ENCODE measurements around the gene KCNMA1. TPM values are rescaled to one million over a fixed set of nuclear protein-coding genes. Genes with fewer than 3 reads are reported as not detected.

The KCNMA1 gene
- total RNA-seq, 3 donors from 2014 or later (not counting 1 experiment from before 2014, with no cell fraction given) = 0.40 to 1.8 (median 0.63) TPM

GRCh38 chr10:77428691-77429395 is 208.8 kb downstream of the KCNMA1 start:
- Mint-ChIP-seq H3K27ac (no peak overlapping the region), H3K9me3 (no peaks in the 10 kb centered on the region), H3K36me3 (no peaks in the 10 kb centered on the region), H3K4me3 (no peak overlapping the region), H3K4me1 (no peaks in the 10 kb centered on the region), H3K27me3 (ENCODE audit: low read depth in 2 of 2) (peaks cover 12% of the 10 kb centered on the region in 2 donors)
- no peak for DNase-seq
- ATAC-seq = no peak
- no peaks in the 10 kb centered on the region for H3K9me3 ChIP-seq (ENCODE audit: control insufficient read depth, insufficient read depth, low read length)
- intact Hi-C loops (cut with micrococcal nuclease) = no loop called here
- no peaks in the 10 kb centered on the region for H3K36me3 ChIP-seq (ENCODE audit: control insufficient read depth, insufficient read depth, low read length)
- H3K27ac ChIP-seq (ENCODE audit: low read length) = no peak overlapping the region
- no peaks in the 10 kb centered on the region for H3K4me1 ChIP-seq (ENCODE audit: control insufficient read depth, insufficient read depth, low read length)
- WGBS (ENCODE audit: insufficient coverage) = 88% methylated on average over 2 of the region's 3 CpGs
- no peak overlapping the region for H3K4me3 ChIP-seq (ENCODE audit: low read length)
- TF ChIP-seq, protein P1, sequence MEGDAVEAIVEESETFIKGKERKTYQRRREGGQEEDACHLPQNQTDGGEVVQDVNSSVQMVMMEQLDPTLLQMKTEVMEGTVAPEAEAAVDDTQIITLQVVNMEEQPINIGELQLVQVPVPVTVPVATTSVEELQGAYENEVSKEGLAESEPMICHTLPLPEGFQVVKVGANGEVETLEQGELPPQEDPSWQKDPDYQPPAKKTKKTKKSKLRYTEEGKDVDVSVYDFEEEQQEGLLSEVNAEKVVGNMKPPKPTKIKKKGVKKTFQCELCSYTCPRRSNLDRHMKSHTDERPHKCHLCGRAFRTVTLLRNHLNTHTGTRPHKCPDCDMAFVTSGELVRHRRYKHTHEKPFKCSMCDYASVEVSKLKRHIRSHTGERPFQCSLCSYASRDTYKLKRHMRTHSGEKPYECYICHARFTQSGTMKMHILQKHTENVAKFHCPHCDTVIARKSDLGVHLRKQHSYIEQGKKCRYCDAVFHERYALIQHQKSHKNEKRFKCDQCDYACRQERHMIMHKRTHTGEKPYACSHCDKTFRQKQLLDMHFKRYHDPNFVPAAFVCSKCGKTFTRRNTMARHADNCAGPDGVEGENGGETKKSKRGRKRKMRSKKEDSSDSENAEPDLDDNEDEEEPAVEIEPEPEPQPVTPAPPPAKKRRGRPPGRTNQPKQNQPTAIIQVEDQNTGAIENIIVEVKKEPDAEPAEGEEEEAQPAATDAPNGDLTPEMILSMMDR (IDR thresholded peaks at IDR 0.05) = no peak
- H3K27me3 ChIP-seq (ENCODE audit: control insufficient read depth, insufficient read depth, low read length) = no peaks in the 10 kb centered on the region

DNA sequence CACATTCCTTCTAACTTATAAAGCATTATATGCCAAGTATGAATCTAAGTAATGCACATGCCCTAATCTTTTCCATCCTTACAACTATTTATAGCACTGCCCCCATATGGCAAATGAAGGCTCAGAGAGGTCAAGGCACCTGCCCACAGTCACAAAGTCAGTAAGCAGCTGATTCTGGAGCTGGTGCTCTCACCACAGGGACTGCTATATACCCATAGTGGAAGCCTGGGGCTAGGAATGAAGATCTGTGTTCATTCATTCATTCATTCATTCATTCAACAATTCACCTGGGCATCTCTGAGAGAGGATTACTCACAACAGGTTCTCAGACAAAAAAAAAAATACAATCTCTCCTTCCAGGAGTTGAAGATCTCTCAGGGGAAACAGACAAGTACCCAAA is 213.4 kb downstream of the KCNMA1 start:
- Histone ChIP-seq H3K27me3 (ENCODE audit: control insufficient read depth, insufficient read depth, low read length) (no peaks in the 10 kb centered on the region), H3K4me3 (ENCODE audit: low read length) (no peak overlapping the region), H3K9me3 (ENCODE audit: control insufficient read depth, insufficient read depth, low read length) (no peaks in the 10 kb centered on the region), H3K36me3 (ENCODE audit: control insufficient read depth, insufficient read depth, low read length) (no peaks in the 10 kb centered on the region), H3K27ac (ENCODE audit: low read length) (no peak overlapping the region), H3K4me1 (ENCODE audit: control insufficient read depth, insufficient read depth, low read length) (no peaks in the 10 kb centered on the region)
- Mint-ChIP-seq H3K4me1 (no peaks in the 10 kb centered on the region), H3K36me3 (no peaks in the 10 kb centered on the region), H3K27me3 (ENCODE audit: low read depth in 2 of 2) (peaks cover 6 to 10% of the 10 kb centered on the region in 2 donors), H3K9me3 (no peaks in the 10 kb centered on the region), H3K4me3 (no peak overlapping the region), H3K27ac (no peak overlapping the region)
- DNase-seq (no peak), ATAC-seq (no peak)
- intact Hi-C loops (cut with micrococcal nuclease) = no loop called here
- TF ChIP-seq, protein P1 (IDR thresholded peaks at IDR 0.05) = no peak

- H3K9me3 Mint-ChIP-seq = no peaks in the 10 kb centered on the region
- no peaks in the 10 kb centered on the region for H3K27me3 ChIP-seq (ENCODE audit: control insufficient read depth, insufficient read depth, low read length)
- H3K4me3 Mint-ChIP-seq = no peak overlapping the region
- no peaks in the 10 kb centered on the region for H3K9me3 ChIP-seq (ENCODE audit: control insufficient read depth, insufficient read depth, low read length)
- no peaks in the 10 kb centered on the region for H3K36me3 Mint-ChIP-seq
- H3K4me1 ChIP-seq (ENCODE audit: control insufficient read depth, insufficient read depth, low read length) = no peaks in the 10 kb centered on the region
- DNase-seq (no peak), ATAC-seq (no peak)
- no peaks in the 10 kb centered on the region for H3K36me3 ChIP-seq (ENCODE audit: control insufficient read depth, insufficient read depth, low read length)
- H3K27me3 Mint-ChIP-seq (ENCODE audit: low read depth in 2 of 2) = no peaks in the 10 kb centered on the region
- H3K4me3 ChIP-seq (ENCODE audit: low read length) = no peak overlapping the region
- no peak overlapping the region for H3K27ac ChIP-seq (ENCODE audit: low read length)
- intact Hi-C loops (cut with micrococcal nuclease) = no loop called here
- TF ChIP-seq, protein P1 (IDR thresholded peaks at IDR 0.05) = no peak
- H3K4me1 Mint-ChIP-seq = no peaks in the 10 kb centered on the region
- no peak overlapping the region for H3K27ac Mint-ChIP-seq
- WGBS (ENCODE audit: insufficient coverage) = 64% methylated on average over 5 of the region's 5 CpGs
Measured at GRCh38 chr10:77422491-77423338, 214.9 kb downstream of the KCNMA1 start.
